Sigmoid colon (tissue), 7 donors: ENCODE results near the gene SMARCA2. TPM values are rescaled to one million over a fixed set of nuclear protein-coding genes. Genes with fewer than 3 reads are reported as not detected.
A peak's percentile ranks its signal among the peaks of the same experiment; 100 is the strongest.

Source experiments
- DNase-seq: peaks from one replicate; pipeline ENCODE4 v3.0.0-alpha.2; 2019
- H3K27ac ChIP-seq, 4 donors: fragments of 200-600 bp; sonication (generic); one replicate each; pipeline ENCODE4 v1.5.1; 2016 to 2019; ENCODE audit warnings: mild to moderate bottlenecking in 1 of 4
- H3K27me3 ChIP-seq, 3 donors: fragments of 200-600 bp; sonication (generic); one replicate each; pipeline ENCODE4 v1.5.1; 2019; ENCODE audit warnings: mild to moderate bottlenecking in 1 of 3
- H3K36me3 ChIP-seq, 4 donors: fragments of 200-600 bp; sonication (generic); one replicate each; pipeline ENCODE4 v1.5.1; 2016 to 2019
- H3K4me1 ChIP-seq, 4 donors: fragments of 200-600 bp; sonication (generic); one replicate each; pipeline ENCODE4 v1.5.1; 2017 to 2019
- H3K4me3 ChIP-seq, 4 donors: fragments of 200-600 bp; sonication (generic); one replicate each; pipeline ENCODE4 v1.5.1; 2017 to 2019; ENCODE audit warnings: mild to moderate bottlenecking in 2 of 4, moderate library complexity in 1 of 4
- H3K9me3 ChIP-seq, 4 donors: fragments of 200-600 bp in 3 of 4; sonication (generic) in 3 of 4; one replicate each; pipeline versions ENCODE4 v1.5.1 to v1.6.1; 2013 to 2019
- EP300 ChIP-seq, 4 donors: sonication (generic); formaldehyde crosslinking; IDR thresholded peaks; one replicate each; pipeline ENCODE4 v1.6.1; 2017; ENCODE audit warnings: antibody characterized with exemption in 4 of 4
- POLR2A ChIP-seq, 2 donors: fragments of 450-650 bp; IDR thresholded peaks; one replicate each; pipeline ENCODE4 v1.6.1; 2016; ENCODE audit warnings: antibody characterized with exemption in 2 of 2, mild to moderate bottlenecking in 2 of 2, moderate library complexity in 2 of 2
- POLR2AphosphoS5 ChIP-seq, 4 donors: sonication (generic); formaldehyde crosslinking; IDR thresholded peaks; one replicate each; pipeline ENCODE4 v1.6.1; 2017; ENCODE audit warnings: antibody characterized with exemption in 4 of 4
- WGBS, 2 donors: extraction: QIAGEN DNeasy Blood & Tissue Kit; methylation state at CpG; one replicate each; pipeline ENCODE4 v1.1.7; 2013; 5-methylcytosine and 5-hydroxymethylcytosine counted together
- intact Hi-C: fragments of 100-400 bp; cut with DNase I; formaldehyde crosslinking; loops from one replicate; pipeline ENCODE4 v1.15.1; 2023
- polyA plus RNA-seq, 3 donors: library from polyadenylated mRNA; stranded (reverse); fragments of 200-250 nt; gene quantifications; one replicate each; pipeline ENCODE4 v1.2.3, GENCODE V29; 2013
- total RNA-seq, 4 donors: library from RNA; depleted of rRNA; stranded (reverse); fragments of >200 nt; gene quantifications; one replicate each; pipeline ENCODE4 v1.1.0, GENCODE V29; 2016
- TF ChIP-seq, protein P1 (sequence below), 4 experiments: fragments of 450-650 bp in 3 of 4; fragments of 200-600 bp in 1 of 4; IDR thresholded peaks; one replicate each; pipeline ENCODE4 v1.5.1; 2016 to 2019; ENCODE audit warnings: antibody characterized with exemption in 4 of 4, mild to moderate bottlenecking in 3 of 4, moderate library complexity in 2 of 4
- donor health status: healthy with polysubstance abuse.
- donor health status: Bipolar disorder and iron deficiency.
- donor health status: healthy.

The SMARCA2 gene
- total and polyA plus RNA-seq, 7 donors = 32.1 to 209 (median 75.0) TPM

DNA sequence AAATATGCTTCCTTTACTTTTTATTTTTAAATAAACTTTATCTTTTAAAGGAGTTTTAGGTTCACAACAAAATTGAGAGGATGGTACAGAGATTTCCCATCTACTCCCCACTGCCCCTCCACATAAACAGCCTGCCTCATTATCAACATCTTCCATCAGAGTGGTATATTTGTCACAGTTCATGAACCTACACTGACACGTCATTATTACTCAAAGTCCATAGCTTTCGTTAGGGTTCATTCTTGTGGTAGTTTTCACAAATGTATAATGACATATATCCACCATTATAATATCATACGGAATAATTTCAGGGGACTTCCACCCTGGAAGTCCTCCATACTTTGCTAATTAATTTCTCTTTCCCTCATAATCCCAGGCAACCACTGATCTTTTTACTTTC lies 204.9 kb downstream of the SMARCA2 start:
- DNase-seq = no peak
- no peaks in the 10 kb centered on the region for H3K9me3 ChIP-seq
- H3K36me3 ChIP-seq = no peaks in the 10 kb centered on the region
- intact Hi-C loops = no loop called here
- H3K4me1 ChIP-seq = no peaks in the 10 kb centered on the region
- TF ChIP-seq POLR2A (IDR thresholded peaks at IDR 0.05) = no peak
- TF ChIP-seq POLR2AphosphoS5 (IDR thresholded peaks at IDR 0.05) = no peak
- TF ChIP-seq, protein P1, sequence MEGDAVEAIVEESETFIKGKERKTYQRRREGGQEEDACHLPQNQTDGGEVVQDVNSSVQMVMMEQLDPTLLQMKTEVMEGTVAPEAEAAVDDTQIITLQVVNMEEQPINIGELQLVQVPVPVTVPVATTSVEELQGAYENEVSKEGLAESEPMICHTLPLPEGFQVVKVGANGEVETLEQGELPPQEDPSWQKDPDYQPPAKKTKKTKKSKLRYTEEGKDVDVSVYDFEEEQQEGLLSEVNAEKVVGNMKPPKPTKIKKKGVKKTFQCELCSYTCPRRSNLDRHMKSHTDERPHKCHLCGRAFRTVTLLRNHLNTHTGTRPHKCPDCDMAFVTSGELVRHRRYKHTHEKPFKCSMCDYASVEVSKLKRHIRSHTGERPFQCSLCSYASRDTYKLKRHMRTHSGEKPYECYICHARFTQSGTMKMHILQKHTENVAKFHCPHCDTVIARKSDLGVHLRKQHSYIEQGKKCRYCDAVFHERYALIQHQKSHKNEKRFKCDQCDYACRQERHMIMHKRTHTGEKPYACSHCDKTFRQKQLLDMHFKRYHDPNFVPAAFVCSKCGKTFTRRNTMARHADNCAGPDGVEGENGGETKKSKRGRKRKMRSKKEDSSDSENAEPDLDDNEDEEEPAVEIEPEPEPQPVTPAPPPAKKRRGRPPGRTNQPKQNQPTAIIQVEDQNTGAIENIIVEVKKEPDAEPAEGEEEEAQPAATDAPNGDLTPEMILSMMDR (IDR thresholded peaks at IDR 0.05) = no peak
- no peak for TF ChIP-seq EP300 (IDR thresholded peaks at IDR 0.05)
- H3K4me3 ChIP-seq = no peak overlapping the region
- 64 to 95% methylated on average over 3 of the region's 3 CpGs for WGBS, 2 donors
- H3K27me3 ChIP-seq = no peaks in the 10 kb centered on the region
- H3K27ac ChIP-seq = no peak overlapping the region

DNA sequence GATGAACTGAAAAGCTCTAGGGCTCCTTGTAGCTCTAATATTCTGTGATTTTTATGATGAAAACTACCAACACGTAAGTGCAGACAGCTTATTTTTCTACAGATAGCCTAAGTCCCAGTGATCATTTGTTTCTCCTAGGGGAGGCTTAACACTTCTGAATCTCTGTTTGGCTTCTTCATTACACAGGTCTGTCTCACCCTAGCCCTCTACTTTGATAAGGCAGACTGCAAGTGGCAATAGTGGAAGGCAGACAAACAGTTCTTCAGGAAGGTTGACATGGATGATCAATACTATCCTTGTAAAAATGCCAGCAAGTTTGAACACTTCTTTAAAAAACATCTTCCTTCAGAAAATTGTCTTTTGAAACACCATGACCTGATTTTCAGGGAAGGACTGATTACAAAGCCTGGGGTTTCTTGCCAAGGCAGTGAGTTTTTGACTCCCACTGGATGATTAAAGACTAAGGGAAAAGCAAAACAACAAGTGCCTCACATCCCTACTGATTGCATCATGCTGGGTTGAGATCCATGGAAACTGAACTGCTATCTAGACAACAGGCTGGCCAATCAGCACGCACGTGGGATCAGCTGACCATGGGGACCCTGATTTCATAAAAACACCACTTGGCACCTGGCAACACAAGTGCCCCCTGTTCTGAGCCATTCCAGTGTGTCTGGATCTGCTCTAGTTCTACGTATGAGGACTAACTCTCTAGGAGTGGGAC lies 212.2 kb downstream of the SMARCA2 start:
- no peaks in the 10 kb centered on the region for H3K9me3 ChIP-seq
- H3K4me3 ChIP-seq = no peak overlapping the region
- TF ChIP-seq, protein P1 (IDR thresholded peaks at IDR 0.05) = no peak
- no peak for TF ChIP-seq POLR2AphosphoS5 (IDR thresholded peaks at IDR 0.05)
- no peak for TF ChIP-seq EP300 (IDR thresholded peaks at IDR 0.05)
- TF ChIP-seq POLR2A (IDR thresholded peaks at IDR 0.05) = no peak
- H3K27ac ChIP-seq = no peak overlapping the region
- H3K36me3 ChIP-seq = no peaks in the 10 kb centered on the region
- no peaks in the 10 kb centered on the region for H3K27me3 ChIP-seq
- DNase-seq = peak; percentile 66
- 69 to 94% methylated on average over 4 of the region's 4 CpGs for whole genome bisulfite sequencing, 2 donors
- intact Hi-C loops = no loop called here
- peaks cover 0 to 12% (median 1%) of the 10 kb centered on the region in 4 donors for H3K4me1 ChIP-seq

DNA sequence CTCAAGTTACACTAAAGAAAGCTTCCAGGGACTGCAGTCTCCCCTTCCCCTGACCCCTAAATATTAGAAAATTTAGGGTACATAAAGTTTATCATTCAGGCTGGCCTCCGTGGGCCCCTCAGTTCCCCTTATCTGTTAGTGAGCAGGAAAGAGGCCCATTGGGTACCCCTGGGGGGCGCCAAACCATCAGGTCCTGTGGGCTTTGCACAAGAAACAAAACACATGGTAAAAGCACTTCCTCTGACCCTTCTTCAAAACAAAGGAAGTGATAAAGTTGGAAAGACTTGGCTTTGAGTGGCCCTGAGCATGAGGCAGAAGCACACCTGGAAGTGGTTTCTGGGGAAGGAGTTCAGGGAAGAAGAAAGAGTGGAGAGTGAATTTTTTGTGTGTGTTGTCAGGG lies 213.0 kb downstream of the SMARCA2 start:
- Histone ChIP-seq H3K4me3 (no peak overlapping the region), H3K27ac (no peak overlapping the region), H3K9me3 (no peaks in the 10 kb centered on the region), H3K4me1 (peaks cover 0 to 21% (median 3%) of the 10 kb centered on the region in 4 donors), H3K36me3 (no peaks in the 10 kb centered on the region), H3K27me3 (no peaks in the 10 kb centered on the region)
- 39 to 46% methylated on average over 2 of the region's 2 CpGs for WGBS, 2 donors
- no peak for TF ChIP-seq POLR2A (IDR thresholded peaks at IDR 0.05)
- TF ChIP-seq, protein P1 (IDR thresholded peaks at IDR 0.05) = peak in 2 of 4 experiments; percentile 5 to 26
- intact Hi-C loops = no loop called here
- DNase-seq = no peak

DNA sequence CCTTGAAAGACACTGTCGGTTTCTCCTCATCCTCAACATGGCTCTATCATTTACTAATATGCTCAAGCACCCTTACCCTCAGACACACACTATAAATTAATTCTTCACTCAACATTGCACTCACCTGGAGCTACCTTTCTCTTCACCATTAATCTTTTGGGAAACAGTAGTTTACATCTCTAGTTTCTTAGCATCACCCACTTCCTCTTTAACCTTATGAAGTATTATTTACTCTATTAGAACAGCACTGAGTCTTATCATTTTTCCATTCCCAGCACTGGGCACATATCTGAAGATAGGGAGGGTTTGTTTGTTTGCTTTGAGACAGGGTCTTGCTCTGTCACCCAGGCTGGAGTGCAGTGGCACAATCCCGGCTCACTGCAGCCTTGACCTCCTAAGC lies 213.5 kb downstream of the SMARCA2 start:
- WGBS, 2 donors = 82 to 90% methylated on average over 2 of the region's 2 CpGs
- intact Hi-C loops = no loop called here

More for the DNA sequence above, 213.5 kb downstream of the SMARCA2 start:
- Histone ChIP-seq H3K36me3 (no peaks in the 10 kb centered on the region), H3K4me3 (no peak overlapping the region), H3K4me1 (peaks cover 0 to 26% (median 3%) of the 10 kb centered on the region in 4 donors), H3K27me3 (no peaks in the 10 kb centered on the region), H3K9me3 (no peaks in the 10 kb centered on the region), H3K27ac (no peak overlapping the region)
- no peak for DNase-seq
- no peak for TF ChIP-seq POLR2AphosphoS5 (IDR thresholded peaks at IDR 0.05)
- TF ChIP-seq POLR2A (IDR thresholded peaks at IDR 0.05) = no peak
- TF ChIP-seq EP300 (IDR thresholded peaks at IDR 0.05) = no peak
- TF ChIP-seq, protein P1 (IDR thresholded peaks at IDR 0.05) = no peak
